Activated B cell treated with CpG ODN at 0.5 μM for 24 hours (primary cell): ENCODE results near the gene SLC2A2. TPM values are rescaled to one million over a fixed set of nuclear protein-coding genes. Genes with fewer than 3 reads are reported as not detected.

Experiments
- ATAC-seq: fragments of 200-7000 bp; cut with Tn5 transposase; one replicate; pipeline ENCODE4 v1.10.0; 2021; ENCODE audit warnings: low read depth, mild to moderate bottlenecking, moderate library complexity
- CTCF ChIA-PET: fragments of 350-600 bp; sonication (Branson Sonifier 250); formaldehyde crosslinking; loops from one replicate; lab custom pipeline; 2021; ENCODE audit warnings: antibody characterized with exemption; lab: Charles Lee
- POLR2A ChIA-PET: fragments of 350-600 bp; sonication (Branson Sonifier 250); formaldehyde crosslinking; loops from one replicate; lab custom pipeline; 2021; ENCODE audit warnings: antibody characterized with exemption; lab: Charles Lee
- DNase-seq: peaks from one replicate; pipeline ENCODE4 v3.0.0; 2022
- H3K27ac Mint-ChIP-seq: one replicate; pipeline ENCODE4 v1.8.0; 2020; ENCODE audit warnings: mixed read lengths
- H3K27me3 Mint-ChIP-seq: one replicate; pipeline ENCODE4 v1.8.0; 2021; ENCODE audit warnings: mixed read lengths
- H3K36me3 Mint-ChIP-seq: one replicate; pipeline ENCODE4 v1.8.0; 2021; ENCODE audit warnings: low read depth, mixed read lengths
- H3K4me1 Mint-ChIP-seq: one replicate; pipeline ENCODE4 v1.8.0; 2021; ENCODE audit warnings: mixed read lengths
- H3K4me3 Mint-ChIP-seq: one replicate; pipeline ENCODE4 v1.8.0; 2020; ENCODE audit warnings: mild to moderate bottlenecking, mixed read lengths
- H3K9me3 Mint-ChIP-seq: one replicate; pipeline ENCODE4 v1.8.0; 2020; ENCODE audit warnings: mixed read lengths
- CTCF ChIP-seq: fragments of 200-600 bp; IDR thresholded peaks from one replicate; pipeline ENCODE4 v1.8.0; 2022; ENCODE audit warnings: antibody characterized with exemption, mild to moderate bottlenecking
- intact Hi-C: fragments of 100-400 bp; cut with micrococcal nuclease; formaldehyde crosslinking; loops from one replicate; pipeline ENCODE4 v1.15.1; 2024
- total RNA-seq: library from RNA; stranded (reverse); gene quantifications from 2 replicates; pipeline ENCODE4 v1.2.3, GENCODE V29; 2022

Gene SLC2A2
- total RNA-seq, 1 donor from 2014 or later, result not detected

DNA sequence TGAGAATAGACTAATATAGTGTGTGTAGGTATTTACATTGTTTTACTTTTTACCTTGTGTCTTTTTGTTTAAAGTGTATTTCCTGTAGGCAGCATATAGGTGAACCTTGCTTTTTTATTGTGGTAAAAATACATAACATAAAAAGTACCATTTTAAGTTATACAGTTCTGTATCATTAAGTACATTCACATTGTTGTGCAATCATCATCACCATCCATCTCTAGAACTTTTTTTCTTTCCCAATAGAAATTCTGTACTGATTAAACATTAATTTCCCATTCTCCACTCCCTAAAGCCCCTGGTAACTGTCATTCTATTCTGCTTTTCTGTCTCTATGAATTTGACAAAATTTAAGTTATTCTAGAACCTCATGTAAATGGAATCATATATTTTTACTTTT lies 69.9 kb downstream of the SLC2A2 start:
- no peak overlapping the region for H3K27ac Mint-ChIP-seq
- H3K4me3 Mint-ChIP-seq, result no peak overlapping the region
- intact Hi-C loops, result no loop called here
- CTCF ChIA-PET, result no interaction called here
- H3K4me1 Mint-ChIP-seq, result no peaks in the 10 kb centered on the region
- H3K36me3 Mint-ChIP-seq, result no peaks in the 10 kb centered on the region
- no peak for TF ChIP-seq CTCF
- peaks cover 7% of the 10 kb centered on the region for H3K27me3 Mint-ChIP-seq
- POLR2A ChIA-PET, result no interaction called here
- DNase-seq, result no peak
- H3K9me3 Mint-ChIP-seq, result no peaks in the 10 kb centered on the region
- ATAC-seq, result no peak

- H3K4me3 Mint-ChIP-seq, result no peak overlapping the region
- TF ChIP-seq CTCF, result no peak
- no peaks in the 10 kb centered on the region for H3K9me3 Mint-ChIP-seq
- ChIA-PET CTCF (no interaction called here), POLR2A (no interaction called here)
- intact Hi-C loops, result no loop called here
- no peaks in the 10 kb centered on the region for H3K4me1 Mint-ChIP-seq
- H3K27me3 Mint-ChIP-seq, result peaks cover 2% of the 10 kb centered on the region
- ATAC-seq (no peak), DNase-seq (no peak)
- no peak overlapping the region for H3K27ac Mint-ChIP-seq
- H3K36me3 Mint-ChIP-seq, result no peaks in the 10 kb centered on the region
These were observed 72.8 kb downstream of the SLC2A2 start for GRCh38 chr3:170953736-170954135.

- POLR2A ChIA-PET, result no interaction called here
- H3K36me3 Mint-ChIP-seq, result no peaks in the 10 kb centered on the region
- no peak for TF ChIP-seq CTCF
- intact Hi-C loops, result no loop called here
- no peak overlapping the region for H3K27ac Mint-ChIP-seq
- peaks cover 2% of the 10 kb centered on the region for H3K27me3 Mint-ChIP-seq
- no peak overlapping the region for H3K4me3 Mint-ChIP-seq
- DNase-seq (no peak), ATAC-seq (no peak)
- H3K9me3 Mint-ChIP-seq, result no peaks in the 10 kb centered on the region
- CTCF ChIA-PET, result no interaction called here
- no peaks in the 10 kb centered on the region for H3K4me1 Mint-ChIP-seq
These were observed 73.3 kb downstream of the SLC2A2 start for GRCh38 chr3:170953229-170953628.

DNA sequence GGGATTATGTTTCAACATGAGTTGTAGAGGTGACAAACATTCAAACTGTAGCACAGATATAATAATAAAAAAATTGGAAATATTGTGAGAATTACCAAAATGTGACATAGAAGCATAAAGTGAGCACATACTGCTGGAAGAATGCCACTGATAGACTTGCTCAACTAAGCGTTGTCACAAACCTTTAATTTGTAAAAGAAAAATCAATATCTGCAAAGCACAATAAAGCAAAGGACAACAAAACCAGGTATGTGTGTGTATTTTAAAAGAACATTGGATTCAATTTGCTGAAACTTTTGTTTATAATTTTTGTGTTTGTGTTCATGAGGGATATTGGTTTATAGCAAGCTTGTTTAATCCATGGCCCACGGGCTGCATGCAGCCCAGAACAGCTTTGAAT lies 77.3 kb downstream of the SLC2A2 start:
- CTCF ChIA-PET, result no interaction called here
- intact Hi-C loops, result no loop called here
- DNase-seq, result no peak
- no peak for TF ChIP-seq CTCF
- Mint-ChIP-seq H3K27me3 (peaks cover 21% of the 10 kb centered on the region), H3K9me3 (no peaks in the 10 kb centered on the region), H3K4me1 (no peaks in the 10 kb centered on the region), H3K4me3 (no peak overlapping the region), H3K36me3 (no peaks in the 10 kb centered on the region), H3K27ac (no peak overlapping the region)
- POLR2A ChIA-PET, result no interaction called here
- ATAC-seq, result no peak

- CTCF ChIA-PET, result no interaction called here
These were observed 79.3 kb downstream of the SLC2A2 start for GRCh38 chr3:170947018-170947769.

More at GRCh38 chr3:170947018-170947769, 79.3 kb downstream of the SLC2A2 start:
- DNase-seq (no peak), ATAC-seq (no peak)
- Mint-ChIP-seq H3K4me3 (no peak overlapping the region), H3K9me3 (no peaks in the 10 kb centered on the region), H3K4me1 (no peaks in the 10 kb centered on the region), H3K36me3 (no peaks in the 10 kb centered on the region), H3K27me3 (peaks cover 22% of the 10 kb centered on the region), H3K27ac (no peak overlapping the region)
- no peak for TF ChIP-seq CTCF
- intact Hi-C loops, result no loop called here
- POLR2A ChIA-PET, result no interaction called here

Other genes with a start within 250 kb of the SLC2A2 start
- gene RPL22L1, start 156.5 kb downstream of the SLC2A2 start, total RNA-seq, result 109 and 124 TPM in 2 replicates
- gene EIF5A2, start 118.1 kb downstream of the SLC2A2 start, total RNA-seq, result 6.1 and 6.9 TPM in 2 replicates